ENCODE results near the gene ADAMTS16. TPM values are rescaled to one million over a fixed set of nuclear protein-coding genes. Genes with fewer than 3 reads are reported as not detected.

ADAMTS16 gene
- total RNA-seq, 1 donor from 2014 or later = 4.1 TPM

DNA sequence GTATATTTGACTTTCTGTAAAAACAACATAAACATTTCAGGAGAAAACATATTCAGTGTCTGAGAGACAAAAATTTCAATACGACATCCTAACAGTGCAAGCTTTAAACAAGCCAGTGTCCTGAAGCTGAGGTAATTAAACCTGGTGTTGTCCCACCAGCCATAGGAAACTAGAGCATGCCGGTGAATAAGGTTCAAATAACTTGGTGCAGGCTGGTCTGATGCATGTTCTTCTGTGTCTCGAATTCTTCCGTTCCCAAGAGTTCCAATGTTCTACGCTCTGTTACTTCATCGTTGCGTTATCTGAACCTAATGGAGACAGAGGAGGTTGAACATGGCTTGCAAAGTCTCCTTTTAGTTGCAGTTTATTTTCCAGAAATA, 48.9 kb downstream of the ADAMTS16 start:
- peaks cover 4% of the 10 kb centered on the region for H3K27me3 ChIP-seq
- TF ChIP-seq EZH2phosphoT487 (IDR thresholded peaks at IDR 0.05) (no peak), EZH2 (IDR thresholded peaks at IDR 0.05) (no peak)
- TF ChIP-seq, protein P1, sequence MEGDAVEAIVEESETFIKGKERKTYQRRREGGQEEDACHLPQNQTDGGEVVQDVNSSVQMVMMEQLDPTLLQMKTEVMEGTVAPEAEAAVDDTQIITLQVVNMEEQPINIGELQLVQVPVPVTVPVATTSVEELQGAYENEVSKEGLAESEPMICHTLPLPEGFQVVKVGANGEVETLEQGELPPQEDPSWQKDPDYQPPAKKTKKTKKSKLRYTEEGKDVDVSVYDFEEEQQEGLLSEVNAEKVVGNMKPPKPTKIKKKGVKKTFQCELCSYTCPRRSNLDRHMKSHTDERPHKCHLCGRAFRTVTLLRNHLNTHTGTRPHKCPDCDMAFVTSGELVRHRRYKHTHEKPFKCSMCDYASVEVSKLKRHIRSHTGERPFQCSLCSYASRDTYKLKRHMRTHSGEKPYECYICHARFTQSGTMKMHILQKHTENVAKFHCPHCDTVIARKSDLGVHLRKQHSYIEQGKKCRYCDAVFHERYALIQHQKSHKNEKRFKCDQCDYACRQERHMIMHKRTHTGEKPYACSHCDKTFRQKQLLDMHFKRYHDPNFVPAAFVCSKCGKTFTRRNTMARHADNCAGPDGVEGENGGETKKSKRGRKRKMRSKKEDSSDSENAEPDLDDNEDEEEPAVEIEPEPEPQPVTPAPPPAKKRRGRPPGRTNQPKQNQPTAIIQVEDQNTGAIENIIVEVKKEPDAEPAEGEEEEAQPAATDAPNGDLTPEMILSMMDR (IDR thresholded peaks at IDR 0.05) = no peak
- H4K20me1 ChIP-seq (ENCODE audit: low read depth) = no peaks in the 10 kb centered on the region
- H3K79me2 ChIP-seq (ENCODE audit: low read depth) = no peaks in the 10 kb centered on the region
- H3K4me3 ChIP-seq = no peak overlapping the region
- H3K27me3 Mint-ChIP-seq (ENCODE audit: insufficient read depth, low read depth) = peaks cover 5% of the 10 kb centered on the region
- no peak overlapping the region for H3K4me2 ChIP-seq
- no peaks in the 10 kb centered on the region for H3F3A ChIP-seq (ENCODE audit: low read depth)
- peaks cover 4% of the 10 kb centered on the region for H3K4me1 ChIP-seq
- H3K27ac ChIP-seq = no peak overlapping the region
- no peak overlapping the region for H2AFZ ChIP-seq (replicated peaks)
- no peak overlapping the region for H3K27ac Mint-ChIP-seq
- no peaks in the 10 kb centered on the region for H3K9me3 Mint-ChIP-seq
- no peaks in the 10 kb centered on the region for H3K4me1 Mint-ChIP-seq
- no peaks in the 10 kb centered on the region for H3K9me3 ChIP-seq (ENCODE audit: low read depth)
- H3K4me3 Mint-ChIP-seq = no peak overlapping the region
- H3K36me3 ChIP-seq = no peaks in the 10 kb centered on the region
- no peak overlapping the region for H3K9ac ChIP-seq
- peaks cover 2% of the 10 kb centered on the region for H3K36me3 Mint-ChIP-seq
- no peak for DNase-seq (ENCODE audit: low spot score)

DNA sequence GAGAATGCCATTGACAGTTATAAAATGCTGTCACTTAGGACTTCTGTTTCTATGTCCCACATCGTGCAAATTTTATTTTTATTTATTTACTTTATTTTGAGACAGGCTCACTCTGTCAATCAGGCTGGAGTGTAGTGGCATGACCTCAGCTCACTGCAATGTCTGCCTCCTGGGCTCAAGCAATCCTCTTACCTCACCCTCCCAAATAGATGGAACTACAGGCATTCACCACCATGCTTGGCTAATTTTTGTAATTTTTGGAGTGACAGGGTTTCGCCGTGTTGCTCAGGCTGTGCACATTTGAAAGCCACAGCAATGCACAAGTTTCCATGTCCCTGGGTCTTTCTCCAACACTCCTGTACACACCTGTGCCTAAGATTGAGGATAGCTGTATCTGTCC, 51.8 kb downstream of the ADAMTS16 start:
- Histone ChIP-seq H3K27ac (no peak overlapping the region), H3K36me3 (no peaks in the 10 kb centered on the region), H3K4me3 (no peak overlapping the region), H4K20me1 (ENCODE audit: low read depth) (no peaks in the 10 kb centered on the region), H3K4me1 (no peaks in the 10 kb centered on the region), H2AFZ (replicated peaks) (no peak overlapping the region), H3K9me3 (ENCODE audit: low read depth) (no peaks in the 10 kb centered on the region), H3K9ac (no peak overlapping the region), H3K4me2 (no peak overlapping the region), H3K27me3 (no peaks in the 10 kb centered on the region), H3F3A (ENCODE audit: low read depth) (no peaks in the 10 kb centered on the region), H3K79me2 (ENCODE audit: low read depth) (no peaks in the 10 kb centered on the region)
- Mint-ChIP-seq H3K27ac (no peak overlapping the region), H3K27me3 (ENCODE audit: insufficient read depth, low read depth) (peaks cover 2% of the 10 kb centered on the region), H3K9me3 (peaks cover 2% of the 10 kb centered on the region), H3K4me3 (no peak overlapping the region), H3K4me1 (no peaks in the 10 kb centered on the region), H3K36me3 (peaks cover 2% of the 10 kb centered on the region)
- TF ChIP-seq EZH2 (IDR thresholded peaks at IDR 0.05) (no peak), EZH2phosphoT487 (IDR thresholded peaks at IDR 0.05) (no peak)
- TF ChIP-seq, protein P1 (IDR thresholded peaks at IDR 0.05) = no peak
- DNase-seq (ENCODE audit: low spot score) = no peak

DNA sequence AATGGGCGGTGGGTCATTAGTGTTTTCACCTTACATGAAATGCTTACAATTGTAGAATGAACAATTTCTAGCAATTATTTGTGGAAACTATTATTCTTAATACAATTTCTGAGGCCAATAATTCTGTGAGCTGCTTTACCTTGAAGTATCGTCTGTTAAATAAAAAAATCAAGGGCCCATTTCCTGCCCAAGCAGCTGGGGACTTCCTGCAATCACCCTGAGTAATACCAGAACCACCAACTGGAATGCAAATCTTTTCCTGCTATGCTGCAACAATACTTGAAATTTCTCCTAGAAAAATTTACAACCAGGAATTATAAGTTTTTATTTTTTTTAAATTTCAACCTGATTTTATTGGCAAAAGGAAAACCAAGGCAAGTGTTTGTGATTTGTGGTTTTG, 52.6 kb downstream of the ADAMTS16 start:
- Histone ChIP-seq H2AFZ (replicated peaks) (no peak overlapping the region), H3K36me3 (no peaks in the 10 kb centered on the region), H4K20me1 (ENCODE audit: low read depth) (no peaks in the 10 kb centered on the region), H3K9me3 (ENCODE audit: low read depth) (no peaks in the 10 kb centered on the region), H3K27me3 (no peaks in the 10 kb centered on the region), H3K4me3 (no peak overlapping the region), H3F3A (ENCODE audit: low read depth) (no peaks in the 10 kb centered on the region), H3K4me1 (no peaks in the 10 kb centered on the region), H3K4me2 (no peak overlapping the region), H3K79me2 (ENCODE audit: low read depth) (no peaks in the 10 kb centered on the region), H3K27ac (no peak overlapping the region), H3K9ac (no peak overlapping the region)
- H3K4me1 Mint-ChIP-seq = no peaks in the 10 kb centered on the region
- H3K4me3 Mint-ChIP-seq = no peak overlapping the region
- DNase-seq (ENCODE audit: low spot score) = no peak
- no peak for TF ChIP-seq EZH2 (IDR thresholded peaks at IDR 0.05)
- TF ChIP-seq EZH2phosphoT487 (IDR thresholded peaks at IDR 0.05) = no peak
- TF ChIP-seq, protein P1 (IDR thresholded peaks at IDR 0.05) = no peak
- H3K27ac Mint-ChIP-seq = no peak overlapping the region
- peaks cover 2% of the 10 kb centered on the region for H3K27me3 Mint-ChIP-seq (ENCODE audit: insufficient read depth, low read depth)
- H3K9me3 Mint-ChIP-seq = peaks cover 2% of the 10 kb centered on the region
- H3K36me3 Mint-ChIP-seq = peaks cover 2% of the 10 kb centered on the region

Measured in neural progenitor cell (in vitro differentiated cells).